ENCODE measurements around the gene WASF3.

- TF ChIP-seq CTCF (IDR thresholded peaks at IDR 0.05) (no peak), POLR2A (IDR thresholded peaks at IDR 0.05) (no peak)
Observed at GRCh38 chr13:26508885-26509284, 48.6 kb upstream of the WASF3 start.

Measured in esophagus squamous epithelium (tissue), 4 donors.